ENCODE results near the gene TDRD7.
A peak's percentile ranks its signal among the peaks of the same experiment; 100 is the strongest.

The TDRD7 gene

GRCh38 chr9:97411789-97412625 lies at the start of gene TDRD7:
TSS of gene TDRD7 (plus strand) at chr9:97412096. CDS start at chr9:97428466, 16,370 bp downstream.
- peak; percentile 79 to 83 for DNase-seq (ENCODE audit: low read depth in 2 of 2, low spot score in 1 of 2)

GRCh38 chr9:97362777-97363545 lies 48.9 kb upstream of the TDRD7 start:
- DNase-seq (ENCODE audit: low read depth in 2 of 2, low spot score in 1 of 2), result no peak

GRCh38 chr9:97363661-97364299 lies 48.1 kb upstream of the TDRD7 start:
- DNase-seq (ENCODE audit: low read depth in 2 of 2, low spot score in 1 of 2), result no peak

GRCh38 chr9:97364769-97365490 lies 47.0 kb upstream of the TDRD7 start:
- DNase-seq (ENCODE audit: low read depth in 2 of 2, low spot score in 1 of 2), result no peak

- no peak for DNase-seq (ENCODE audit: low read depth in 2 of 2, low spot score in 1 of 2)
Measured at GRCh38 chr9:97365634-97366033, 46.3 kb upstream of the TDRD7 start.

GRCh38 chr9:97366476-97366875 lies 45.4 kb upstream of the TDRD7 start:
- DNase-seq (ENCODE audit: low read depth in 2 of 2, low spot score in 1 of 2), result no peak

GRCh38 chr9:97366889-97367288 lies 45.0 kb upstream of the TDRD7 start:
- DNase-seq (ENCODE audit: low read depth in 2 of 2, low spot score in 1 of 2), result no peak

- DNase-seq (ENCODE audit: low read depth in 2 of 2, low spot score in 1 of 2), result no peak
Measured at GRCh38 chr9:97367729-97368128, 44.2 kb upstream of the TDRD7 start.

GRCh38 chr9:97368964-97369363 lies 42.9 kb upstream of the TDRD7 start:
- no peak for DNase-seq (ENCODE audit: low read depth in 2 of 2, low spot score in 1 of 2)

GRCh38 chr9:97372580-97372979 lies 39.3 kb upstream of the TDRD7 start:
- DNase-seq (ENCODE audit: low read depth in 2 of 2, low spot score in 1 of 2), result no peak

- DNase-seq (ENCODE audit: low read depth in 2 of 2, low spot score in 1 of 2), result no peak
Measured at GRCh38 chr9:97373331-97373730, 38.6 kb upstream of the TDRD7 start.

GRCh38 chr9:97374811-97375210 lies 37.1 kb upstream of the TDRD7 start:
- DNase-seq (ENCODE audit: low read depth in 2 of 2, low spot score in 1 of 2), result no peak

- no peak for DNase-seq (ENCODE audit: low read depth in 2 of 2, low spot score in 1 of 2)
Measured at GRCh38 chr9:97376902-97377301, 35.0 kb upstream of the TDRD7 start.

- no peak for DNase-seq (ENCODE audit: low read depth in 2 of 2, low spot score in 1 of 2)
Measured at GRCh38 chr9:97382099-97382718, 29.7 kb upstream of the TDRD7 start.

- DNase-seq (ENCODE audit: low read depth in 2 of 2, low spot score in 1 of 2), result no peak
Measured at GRCh38 chr9:97384406-97385262, 27.3 kb upstream of the TDRD7 start.

- no peak for DNase-seq (ENCODE audit: low read depth in 2 of 2, low spot score in 1 of 2)
Measured at GRCh38 chr9:97385626-97386264, 26.2 kb upstream of the TDRD7 start.

- no peak for DNase-seq (ENCODE audit: low read depth in 2 of 2, low spot score in 1 of 2)
Measured at GRCh38 chr9:97386265-97386633, 25.6 kb upstream of the TDRD7 start.

- DNase-seq (ENCODE audit: low read depth in 2 of 2, low spot score in 1 of 2), result peak; percentile 32 to 57
Measured at GRCh38 chr9:97386733-97387503, 25.0 kb upstream of the TDRD7 start.

- no peak for DNase-seq (ENCODE audit: low read depth in 2 of 2, low spot score in 1 of 2)
Measured at GRCh38 chr9:97387504-97387886, 24.4 kb upstream of the TDRD7 start.
